ENCODE measurements around the gene CABP4. TPM values are rescaled to one million over a fixed set of nuclear protein-coding genes. Genes with fewer than 3 reads are reported as not detected.

CABP4 gene
- total RNA-seq, 1 donor from 2014 or later = not detected

DNA sequence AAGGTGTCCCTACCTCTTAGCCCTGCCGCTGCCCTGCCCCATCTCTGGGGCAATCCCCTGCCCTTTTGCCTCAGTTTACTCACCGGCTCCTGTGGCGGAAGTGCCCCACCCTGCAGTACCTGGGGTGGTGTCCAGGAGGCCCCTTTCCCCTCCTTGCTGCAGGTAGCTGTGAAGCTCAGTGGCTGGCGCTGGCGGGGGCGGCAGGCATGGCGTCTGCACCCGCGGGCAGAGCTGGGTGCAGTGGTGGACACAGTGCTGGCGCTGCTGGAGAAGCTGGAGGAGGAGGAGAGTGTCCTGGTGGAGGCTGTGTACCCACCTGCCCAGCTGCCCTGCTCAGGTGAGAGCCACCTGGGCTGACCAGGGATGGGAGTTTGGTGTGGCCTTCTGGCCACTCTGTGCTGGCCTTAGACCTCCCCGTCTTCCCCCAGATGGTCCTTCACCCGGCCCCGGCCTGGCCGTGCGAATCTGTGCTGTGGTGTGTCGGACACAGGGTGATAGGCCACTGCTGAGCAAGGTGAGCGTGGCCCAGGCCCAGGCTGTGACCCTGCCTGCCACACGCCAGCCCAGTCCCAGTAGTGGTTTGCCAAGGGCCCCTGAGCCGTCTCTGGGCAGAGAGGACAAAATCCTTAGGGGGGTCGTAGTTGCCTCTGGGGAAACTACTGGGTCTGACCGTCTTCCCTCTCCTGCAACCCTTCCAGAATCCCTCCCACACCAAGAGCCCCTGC, 35.7 kb upstream of the CABP4 start:
- H3K4me3 ChIP-seq (ENCODE audit: low read depth, low read length) = no peak overlapping the region
- TF ChIP-seq, protein P1, sequence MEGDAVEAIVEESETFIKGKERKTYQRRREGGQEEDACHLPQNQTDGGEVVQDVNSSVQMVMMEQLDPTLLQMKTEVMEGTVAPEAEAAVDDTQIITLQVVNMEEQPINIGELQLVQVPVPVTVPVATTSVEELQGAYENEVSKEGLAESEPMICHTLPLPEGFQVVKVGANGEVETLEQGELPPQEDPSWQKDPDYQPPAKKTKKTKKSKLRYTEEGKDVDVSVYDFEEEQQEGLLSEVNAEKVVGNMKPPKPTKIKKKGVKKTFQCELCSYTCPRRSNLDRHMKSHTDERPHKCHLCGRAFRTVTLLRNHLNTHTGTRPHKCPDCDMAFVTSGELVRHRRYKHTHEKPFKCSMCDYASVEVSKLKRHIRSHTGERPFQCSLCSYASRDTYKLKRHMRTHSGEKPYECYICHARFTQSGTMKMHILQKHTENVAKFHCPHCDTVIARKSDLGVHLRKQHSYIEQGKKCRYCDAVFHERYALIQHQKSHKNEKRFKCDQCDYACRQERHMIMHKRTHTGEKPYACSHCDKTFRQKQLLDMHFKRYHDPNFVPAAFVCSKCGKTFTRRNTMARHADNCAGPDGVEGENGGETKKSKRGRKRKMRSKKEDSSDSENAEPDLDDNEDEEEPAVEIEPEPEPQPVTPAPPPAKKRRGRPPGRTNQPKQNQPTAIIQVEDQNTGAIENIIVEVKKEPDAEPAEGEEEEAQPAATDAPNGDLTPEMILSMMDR (conservative IDR thresholded peaks at IDR 0.05; ENCODE audit: low read depth, low read length) = no peak
- no peak for DNase-seq (ENCODE audit: low read depth)

DNA sequence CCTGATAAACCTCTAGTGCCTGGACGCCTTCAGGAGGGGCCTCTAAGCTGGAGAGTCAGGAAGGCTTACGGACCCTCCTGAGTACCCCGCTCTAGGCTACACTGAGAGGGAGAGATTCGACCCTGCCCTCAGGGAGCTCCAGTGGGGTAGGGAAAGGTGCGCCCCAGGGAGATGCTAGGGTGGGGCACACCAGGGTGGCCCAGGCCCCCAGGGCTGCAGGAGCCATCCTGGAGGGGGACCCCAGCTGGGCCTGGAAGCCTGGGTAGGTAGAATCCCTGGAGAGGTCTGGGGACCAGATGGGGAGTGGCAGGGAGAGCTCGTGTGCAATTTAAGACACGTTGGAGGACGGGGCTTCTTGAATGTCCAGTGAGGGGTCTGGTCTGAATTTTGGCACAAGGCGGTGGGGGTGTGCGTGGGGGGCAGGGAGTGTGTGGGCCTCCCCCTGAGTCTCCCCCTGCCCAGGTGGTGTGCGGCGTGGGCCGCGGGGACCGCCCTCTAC, 35.0 kb upstream of the CABP4 start:
- peak overlapping the region; percentile 46 for H3K4me3 ChIP-seq (ENCODE audit: low read depth, low read length)
- no peak for DNase-seq (ENCODE audit: low read depth)
- TF ChIP-seq, protein P1 (conservative IDR thresholded peaks at IDR 0.05; ENCODE audit: low read depth, low read length) = no peak

DNA sequence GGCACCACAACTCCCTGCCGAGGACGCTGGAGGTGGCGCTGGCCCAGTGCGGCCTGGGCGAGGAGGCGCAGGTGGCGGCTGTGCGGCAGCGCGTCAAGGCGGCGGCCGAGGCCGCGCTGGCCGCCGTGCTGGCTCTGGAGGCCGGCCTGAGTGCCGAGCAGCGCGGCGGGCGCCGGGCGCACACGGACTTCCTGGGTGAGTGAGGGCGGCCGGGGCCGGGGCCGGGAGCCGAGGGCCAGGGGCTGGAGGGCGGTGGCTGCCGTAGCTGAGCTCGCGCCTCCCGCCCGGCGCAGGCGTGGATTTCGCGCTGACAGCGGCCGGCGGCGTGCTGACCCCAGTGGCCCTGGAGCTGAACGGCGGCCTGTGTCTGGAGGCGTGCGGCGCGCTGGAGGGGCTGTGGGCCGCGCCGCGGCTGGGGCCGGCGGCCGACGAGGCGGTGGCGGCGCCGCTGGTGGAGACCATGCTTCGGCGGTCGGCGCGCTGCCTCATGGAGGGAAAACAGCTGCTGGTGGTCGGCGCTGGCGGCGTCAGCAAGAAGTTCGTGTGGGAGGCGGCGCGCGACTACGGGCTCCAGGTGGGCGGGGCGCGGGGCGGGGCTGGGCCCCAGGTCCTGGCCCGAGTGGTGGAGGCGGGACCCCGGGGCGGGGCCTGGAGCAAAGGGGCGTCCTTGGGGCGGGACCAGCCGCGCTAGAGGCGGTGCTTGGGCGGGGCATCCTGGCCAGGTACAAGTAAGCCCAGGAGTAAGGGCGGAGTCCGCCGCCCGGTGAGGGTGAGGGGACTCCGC, 34.3 kb upstream of the CABP4 start:
- TF ChIP-seq, protein P1 (conservative IDR thresholded peaks at IDR 0.05; ENCODE audit: low read depth, low read length) = no peak
- no peak for DNase-seq (ENCODE audit: low read depth)
- H3K4me3 ChIP-seq (ENCODE audit: low read depth, low read length) = peak overlapping the region; percentile 46

DNA sequence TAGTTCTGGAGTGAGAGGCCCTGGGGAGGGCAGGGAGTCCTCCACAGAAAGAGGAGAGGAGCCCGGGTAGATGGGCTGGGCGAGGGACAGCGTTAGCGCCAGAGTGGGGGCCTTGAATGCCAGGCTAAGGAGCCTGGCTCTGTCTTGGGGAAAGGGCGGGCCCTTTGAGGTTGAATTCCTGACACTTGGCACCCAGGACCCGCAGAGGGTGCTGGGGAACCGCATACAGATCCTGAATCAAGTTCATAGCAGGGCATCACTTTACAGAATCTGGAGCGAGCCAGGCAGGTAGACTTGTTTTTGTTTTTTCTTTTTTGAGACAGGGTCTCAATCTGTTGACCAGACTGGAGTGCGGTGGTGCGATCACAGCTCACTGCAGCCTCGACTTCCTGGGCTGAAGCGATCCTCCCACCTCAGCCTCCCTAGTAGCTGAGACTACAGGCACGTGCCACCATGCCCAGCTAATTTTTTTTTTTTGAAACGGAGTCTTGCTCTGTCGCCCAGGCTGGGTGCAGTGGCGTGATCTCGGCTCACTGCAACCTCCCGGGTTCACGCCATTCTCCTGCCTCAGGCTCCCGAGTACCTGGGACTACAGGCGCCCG, 33.6 kb upstream of the CABP4 start:
- TF ChIP-seq, protein P1 (conservative IDR thresholded peaks at IDR 0.05; ENCODE audit: low read depth, low read length) = no peak
- no peak for DNase-seq (ENCODE audit: low read depth)
- peak overlapping the region; percentile 34 for H3K4me3 ChIP-seq (ENCODE audit: low read depth, low read length)

DNA sequence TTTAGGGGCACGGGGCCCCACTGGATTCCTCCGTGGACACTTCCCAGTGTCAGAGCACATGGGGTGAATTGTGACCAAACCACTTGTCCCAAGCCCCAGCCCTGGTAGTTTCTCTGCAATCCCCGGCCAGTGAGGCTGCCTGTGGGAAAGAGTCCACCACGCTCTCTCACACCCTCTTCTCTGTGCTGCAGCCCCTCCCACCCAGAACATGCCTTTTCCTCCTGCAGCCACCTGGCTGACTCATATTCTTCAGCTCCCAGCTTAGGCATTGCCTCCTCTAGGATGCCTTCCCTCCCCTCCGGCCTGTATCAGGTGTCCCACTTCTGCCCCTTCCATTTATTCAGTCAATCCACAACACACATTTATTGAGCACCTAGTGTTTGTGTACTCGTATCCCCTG, 32.3 kb upstream of the CABP4 start:
- H3K4me3 ChIP-seq (ENCODE audit: low read depth, low read length) = no peak overlapping the region
- TF ChIP-seq, protein P1 (conservative IDR thresholded peaks at IDR 0.05; ENCODE audit: low read depth, low read length) = no peak
- no peak for DNase-seq (ENCODE audit: low read depth)

DNA sequence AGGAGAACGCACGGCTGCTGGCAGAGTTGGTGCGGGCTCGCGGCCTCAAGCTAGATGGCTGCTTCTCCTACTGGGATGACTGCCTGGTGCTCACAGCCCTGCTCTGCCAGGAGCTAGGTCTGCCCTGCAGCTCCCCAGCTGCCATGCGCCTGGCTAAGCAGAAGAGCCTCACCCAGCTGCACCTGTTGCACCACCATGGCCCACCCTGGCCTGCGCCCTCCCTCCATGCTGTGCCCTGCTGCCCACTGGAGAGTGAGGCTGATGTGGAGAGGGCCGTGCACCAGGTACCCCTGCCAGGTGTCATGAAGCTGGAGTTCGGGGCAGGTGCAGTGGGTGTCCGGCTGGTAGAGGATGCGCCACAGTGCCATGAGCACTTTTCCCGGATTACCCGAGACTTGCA, 31.7 kb upstream of the CABP4 start:
- TF ChIP-seq, protein P1 (conservative IDR thresholded peaks at IDR 0.05; ENCODE audit: low read depth, low read length) = no peak
- no peak for DNase-seq (ENCODE audit: low read depth)
- H3K4me3 ChIP-seq (ENCODE audit: low read depth, low read length) = no peak overlapping the region

Measured in epithelial cell of proximal tubule (primary cell).